H1 (cell line): ENCODE results near the gene CACNA1D. TPM values are rescaled to one million over a fixed set of nuclear protein-coding genes. Genes with fewer than 3 reads are reported as not detected.

Experiments used
- CTCF ChIA-PET: fragments of 300-600 bp; sonication (Branson Sonifier 250); formaldehyde crosslinking; loops from one replicate; lab custom pipeline; 2021; ENCODE audit not compliant: partially characterized antibody; lab: Charles Lee
- POLR2A ChIA-PET: fragments of 300-600 bp; sonication (Branson Sonifier 250); formaldehyde crosslinking; loops from one replicate; lab custom pipeline; 2021; ENCODE audit warnings: inconsistent platforms; ENCODE audit not compliant: partially characterized antibody; lab: Charles Lee
- DNase-seq, 2 experiments: peaks; one replicate each; pipeline versions ENCODE4 v3.0.0 to v3.0.0-alpha.2; 2010 to 2022; ENCODE audit warnings: low spot score in 2 of 2, low read depth in 1 of 2, mixed read lengths in 1 of 2
- FAIRE-seq: peaks from 2 replicates; lab custom pipeline; 2011; peaks lifted over from hg19 to GRCh38; lab: Jason Lieb, UNC
- H2AFZ ChIP-seq: 2 replicates; pipeline ENCODE4 v1.8.1; 2012; ENCODE audit warnings: low read length, inconsistent platforms
- H2AK5ac ChIP-seq: 2 replicates; pipeline ENCODE4 v1.6.1; 2013; ENCODE audit warnings: low read depth, low read length
- H2BK120ac ChIP-seq: replicated peaks from 2 replicates; pipeline ENCODE3; 2013; ENCODE audit warnings: low read depth, low read length, inconsistent platforms
- H2BK12ac ChIP-seq: 2 replicates; pipeline ENCODE4 v1.6.1; 2013; ENCODE audit warnings: low read depth, low read length
- H2BK15ac ChIP-seq: 2 replicates; pipeline ENCODE4 v1.6.1; 2013; ENCODE audit warnings: low read length
- H2BK20ac ChIP-seq: 2 replicates; pipeline ENCODE4 v1.6.1; 2013; ENCODE audit warnings: low read length
- H2BK5ac ChIP-seq: 2 replicates; pipeline ENCODE4 v1.6.1; 2013; ENCODE audit warnings: low read depth, low read length
- H3K14ac ChIP-seq: 2 replicates; pipeline ENCODE4 v1.6.1; 2013; ENCODE audit warnings: inconsistent platforms; ENCODE audit not compliant: insufficient read length
- H3K18ac ChIP-seq: 2 replicates; pipeline ENCODE4 v1.6.1; 2013; ENCODE audit warnings: low read length; ENCODE audit errors: extremely low read depth
- H3K23ac ChIP-seq: 2 replicates; pipeline ENCODE4 v1.6.1; 2013; ENCODE audit warnings: inconsistent platforms; ENCODE audit not compliant: insufficient read length
- H3K23me2 ChIP-seq: 2 replicates; pipeline ENCODE4 v1.6.1; 2013; ENCODE audit warnings: low read depth, low read length
- H3K27ac ChIP-seq: 2 replicates; pipeline ENCODE4 v1.6.1; 2011; ENCODE audit warnings: low read depth, low read length, inconsistent platforms
- H3K27me3 ChIP-seq, 4 experiments: replicated peaks in 1 of 4; 1 replicate in 1 of 4; 2 replicates in 3 of 4; pipeline versions ENCODE4 v1.6.1 to v1.8.1; 2011 to 2013; ENCODE audit warnings: low read length in 3 of 4, mild to moderate bottlenecking in 3 of 4, inconsistent platforms in 2 of 4, mixed read lengths in 2 of 4, moderate library complexity in 1 of 4; ENCODE audit not compliant: control insufficient read depth in 3 of 4, insufficient read depth in 3 of 4; ENCODE audit errors: extremely low read depth in 1 of 4
- H3K36me3 ChIP-seq, 4 experiments: 2 replicates each; pipeline versions ENCODE4 v1.6.1 to v1.8.1; 2011 to 2013; ENCODE audit warnings: mild to moderate bottlenecking in 4 of 4, low read length in 3 of 4, moderate library complexity in 2 of 4, control low read depth in 1 of 4, inconsistent platforms in 1 of 4; ENCODE audit not compliant: insufficient read depth in 4 of 4, control insufficient read depth in 2 of 4
- H3K4ac ChIP-seq: replicated peaks from 2 replicates; pipeline ENCODE3; 2013; ENCODE audit warnings: low read length, low read depth, mixed read lengths, inconsistent platforms; ENCODE audit not compliant: insufficient read length
- H3K4me1 ChIP-seq, 4 experiments: replicated peaks in 1 of 4; 1 replicate in 1 of 4; 2 replicates in 3 of 4; pipeline versions ENCODE4 v1.6.1 to v1.8.1; 2011 to 2013; ENCODE audit warnings: low read length in 3 of 4, inconsistent platforms in 2 of 4, mixed read lengths in 1 of 4; ENCODE audit not compliant: insufficient read depth in 4 of 4, control insufficient read depth in 3 of 4
- H3K4me2 ChIP-seq, 2 experiments: 2 replicates each; pipeline versions ENCODE4 v1.6.1 to v1.8.1; 2011 to 2013; ENCODE audit warnings: low read depth in 2 of 2, low read length in 2 of 2, control low read depth in 1 of 2, inconsistent platforms in 1 of 2, mild to moderate bottlenecking in 1 of 2; ENCODE audit not compliant: insufficient read depth in 1 of 2
- H3K4me3 ChIP-seq, 4 experiments: fragments of 200-600, 300-600 bp in 1 of 4; sonication (generic), shearing (Covaris generic), sonication (Bioruptor Twin) in 1 of 4; 2 replicates each; pipeline versions ENCODE4 v1.5.1 to v1.8.1; 2011 to 2016; ENCODE audit warnings: low read length in 4 of 4, low read depth in 3 of 4, control low read depth in 2 of 4, inconsistent platforms in 2 of 4, mild to moderate bottlenecking in 2 of 4, mixed read lengths in 1 of 4, moderate library complexity in 1 of 4; ENCODE audit not compliant: insufficient read depth in 2 of 4; ENCODE audit errors: extremely low read depth in 1 of 4
- H3K56ac ChIP-seq: replicated peaks from 2 replicates; pipeline ENCODE3; 2013; ENCODE audit warnings: low read depth, mild to moderate bottlenecking, mixed read lengths, low read length, inconsistent platforms; ENCODE audit not compliant: insufficient read length
- H3K79me1 ChIP-seq: 2 replicates; pipeline ENCODE4 v1.6.1; 2013; ENCODE audit warnings: low read depth, low read length, control low read depth
- H3K79me2 ChIP-seq, 2 experiments: 2 replicates each; pipeline versions ENCODE4 v1.6.1 to v1.8.1; 2012 to 2013; ENCODE audit warnings: low read length in 2 of 2, mild to moderate bottlenecking in 2 of 2, inconsistent platforms in 1 of 2; ENCODE audit not compliant: insufficient read depth in 2 of 2, control insufficient read depth in 1 of 2
- H3K9ac ChIP-seq, 4 experiments: replicated peaks in 1 of 4; 1 replicate in 1 of 4; 2 replicates in 3 of 4; pipeline versions ENCODE4 v1.6.1 to v1.8.1; 2011 to 2013; ENCODE audit warnings: low read depth in 3 of 4, low read length in 3 of 4, control low read depth in 2 of 4, mild to moderate bottlenecking in 2 of 4, moderate library complexity in 2 of 4, inconsistent platforms in 1 of 4; ENCODE audit errors: extremely low read depth in 1 of 4
- H3K9me3 ChIP-seq, 2 experiments: 2 replicates each; pipeline versions ENCODE4 v1.6.1 to v1.8.1; 2012 to 2013; ENCODE audit warnings: mild to moderate bottlenecking in 2 of 2, moderate library complexity in 2 of 2, control low read depth in 1 of 2, inconsistent platforms in 1 of 2, low read depth in 1 of 2, low read length in 1 of 2, mixed read lengths in 1 of 2; ENCODE audit not compliant: insufficient read depth in 2 of 2
- H4K20me1 ChIP-seq, 2 experiments: replicated peaks in 1 of 2; 2 replicates each; pipeline versions ENCODE3 to v1.8.1; 2011 to 2013; ENCODE audit warnings: inconsistent platforms in 2 of 2, low read length in 2 of 2, mild to moderate bottlenecking in 1 of 2; ENCODE audit not compliant: insufficient read depth in 2 of 2, control insufficient read depth in 1 of 2
- H4K5ac ChIP-seq: 2 replicates; pipeline ENCODE4 v1.6.1; 2013; ENCODE audit warnings: low read length, low read depth, mixed read lengths, inconsistent platforms; ENCODE audit not compliant: insufficient read length
- H4K8ac ChIP-seq: 2 replicates; pipeline ENCODE4 v1.8.0; 2013; ENCODE audit warnings: mild to moderate bottlenecking, moderate library complexity, low read length, inconsistent platforms; ENCODE audit not compliant: insufficient read depth; ENCODE audit errors: extremely low read depth
- H4K91ac ChIP-seq: replicated peaks from 2 replicates; pipeline ENCODE3; 2013; ENCODE audit warnings: low read length, mixed read lengths, inconsistent platforms; ENCODE audit not compliant: insufficient read length
- BCL11A ChIP-seq, 2 experiments: IDR thresholded peaks; one replicate each; pipeline ENCODE4 v1.6.1; 2011; ENCODE audit warnings: low read depth in 2 of 2, low read length in 2 of 2, mild to moderate bottlenecking in 2 of 2
- CBX5 ChIP-seq: fragments of 300-800, 300-1000 bp; sonication (generic); IDR thresholded peaks from 2 replicates; pipeline ENCODE4 v1.7.1; 2016; ENCODE audit warnings: antibody characterized with exemption, low read length, low read depth
- POLR2AphosphoS5 ChIP-seq: IDR thresholded peaks from 2 replicates; pipeline ENCODE4 v1.6.1; 2011; ENCODE audit warnings: low read depth, low read length
- POU5F1 ChIP-seq: IDR thresholded peaks from 2 replicates; pipeline ENCODE4 v1.6.1; 2011; ENCODE audit warnings: low read depth, mild to moderate bottlenecking, low read length, moderate library complexity
- SP2 ChIP-seq: IDR thresholded peaks from 2 replicates; pipeline ENCODE4 v1.6.1; 2012; ENCODE audit warnings: mild to moderate bottlenecking, low read length, inconsistent platforms
- ZNF274 ChIP-seq: IDR thresholded peaks from 2 replicates; pipeline ENCODE4 v1.7.0; 2012; ENCODE audit warnings: low read length, borderline replicate concordance; ENCODE audit errors: extremely low read depth
- WGBS, 2 experiments: shearing (Covaris generic) in 1 of 2; methylation state at CpG; one replicate each; pipeline versions ENCODE4 v1.1.6 to v1.1.7; 2013 to 2015; ENCODE audit warnings: low lambda C conversion rate in 2 of 2, mixed read lengths in 2 of 2, inconsistent platforms in 1 of 2, low coverage in 1 of 2, missing lambda C conversion rate in 1 of 2; ENCODE audit not compliant: insufficient replicate concordance in 2 of 2, insufficient coverage in 1 of 2, insufficient read length in 1 of 2; ENCODE audit errors: extremely low coverage in 1 of 2, missing lambda C conversion rate in 1 of 2; 5-methylcytosine and 5-hydroxymethylcytosine counted together
- polyA plus RNA-seq, 7 experiments: library from polyadenylated mRNA; depleted of rRNA in 3 of 7; stranded (reverse) in 5 of 7; unstranded in 2 of 7; fragments of >200 nt in 5 of 7; fragments of 200-250 nt in 2 of 7; gene quantifications; 1 replicate in 5 of 7; 2 replicates in 1 of 7; 4 replicates in 1 of 7; pipeline versions ENCODE4 v1.2.1 to v1.2.3, GENCODE V29; 2011 to 2013; ENCODE audit warnings: missing spikeins in 2 of 7, mixed read lengths in 2 of 7
- total RNA-seq: library from RNA; stranded (reverse); fragmentation: NEBNext Ultra II Directional; extraction: Animal tissue kit (Norgen Biotek cat#: 25700); gene quantifications from 2 replicates; pipeline ENCODE4 v1.2.1, GENCODE V29; 2021

The CACNA1D gene
- total and polyA plus RNA-seq, 2 of the 8 experiments (the other 6 are each of a cell fraction or from before 2014, with no cell fraction given): 2.0 to 2.9 TPM

DNA sequence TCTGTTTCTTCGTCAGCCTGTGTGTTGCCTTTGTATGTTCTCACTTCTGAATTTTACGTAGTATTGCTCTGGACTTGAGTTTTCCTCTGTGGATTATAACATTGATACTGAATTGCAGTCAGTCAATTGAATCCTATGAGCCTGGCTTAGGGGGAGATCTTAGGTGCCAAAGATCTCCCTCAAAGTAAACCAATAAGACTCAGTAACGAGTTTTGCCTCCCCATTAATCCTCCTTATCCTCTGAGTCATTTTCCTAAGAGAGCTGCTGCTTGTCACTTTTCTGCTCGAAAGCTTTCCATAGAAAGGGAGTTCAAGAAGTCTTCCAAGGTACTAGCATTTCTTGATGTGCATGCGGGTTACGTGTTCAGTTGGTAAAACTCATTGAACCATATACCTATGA lies 225.4 kb downstream of the CACNA1D start:
- CTCF ChIA-PET: interaction anchor here (0.9 to 2.7 kb wide), 2 partner anchors 9 to 85 kb away, joined by 3 to 19 read pairs; no protein-coding TSS in a partner anchor
- TF ChIP-seq POLR2AphosphoS5: no peak
- no peak for TF ChIP-seq ZNF274
- TF ChIP-seq BCL11A (IDR thresholded peaks at IDR 0.05; ENCODE audit: low read depth in 2 of 2, low read length in 2 of 2): no peak
- no peak for TF ChIP-seq SP2
- no peak for TF ChIP-seq CBX5
- no peak for TF ChIP-seq POU5F1
- TF ChIP-seq, all 59 proteins: peak for 0

More for the DNA sequence above, 225.4 kb downstream of the CACNA1D start:
- H3K9ac ChIP-seq: no peak overlapping the region
- no peak overlapping the region for H2BK120ac ChIP-seq
- H3K4me1 ChIP-seq: peaks cover 0 to 3% (median 0%) of the 10 kb centered on the region in 4 experiments; a peak in 1 of 7 replicates
- no peak overlapping the region for H3K4me3 ChIP-seq
- H3K79me2 ChIP-seq: no peaks in the 10 kb centered on the region
- H3K79me1 ChIP-seq: no peaks in the 10 kb centered on the region
- no peak overlapping the region for H3K27ac ChIP-seq
- no peaks in the 10 kb centered on the region for H3K36me3 ChIP-seq
- H4K8ac ChIP-seq: no peak overlapping the region
- H3K27me3 ChIP-seq: no peaks in the 10 kb centered on the region
- H3K23ac ChIP-seq: no peak overlapping the region
- no peak overlapping the region for H2BK20ac ChIP-seq
- DNase-seq (no peak), FAIRE-seq (no peak)
- no peak overlapping the region for H2BK5ac ChIP-seq
- H3K4ac ChIP-seq: no peak overlapping the region
- H2BK12ac ChIP-seq: no peak overlapping the region
- no peak overlapping the region for H3K56ac ChIP-seq
- no peak overlapping the region for H2AFZ ChIP-seq
- POLR2A ChIA-PET: no interaction called here
- H3K18ac ChIP-seq: no peak overlapping the region
- H4K91ac ChIP-seq: no peak overlapping the region
- no peak overlapping the region for H3K14ac ChIP-seq
- no peak overlapping the region for H2AK5ac ChIP-seq
- no peaks in the 10 kb centered on the region for H3K23me2 ChIP-seq
- H3K9me3 ChIP-seq: no peaks in the 10 kb centered on the region
- H2BK15ac ChIP-seq: no peak overlapping the region
- no peaks in the 10 kb centered on the region for H4K20me1 ChIP-seq
- 96% methylated on average over 6 of the region's 6 CpGs; no CpG with 5 or more reads in 1 of the 2 experiments for WGBS, 2 experiments
- H4K5ac ChIP-seq: no peak overlapping the region
- H3K4me2 ChIP-seq: no peak overlapping the region
